K562 (cell line): ENCODE measurements around the gene SLC20A1. TPM values are rescaled to one million over a fixed set of nuclear protein-coding genes. Genes with fewer than 3 reads are reported as not detected.

Source experiments
- ATF1 ChIP-seq, 2 experiments: fragments of 450-650 bp in 1 of 2; IDR thresholded peaks; 2 replicates each; pipeline ENCODE4 v1.6.1; 2016; ENCODE audit warnings: missing compliant biosample characterization in 1 of 2, missing genetic modification characterization in 1 of 2
- BCOR ChIP-seq: fragments of 450-650 bp; IDR thresholded peaks from 2 replicates; pipeline ENCODE4 v1.6.1; 2016
- CBX3 ChIP-seq, 2 experiments: IDR thresholded peaks; 1 replicate in 1 of 2; 2 replicates in 1 of 2; pipeline ENCODE4 v1.6.1; 2012; ENCODE audit warnings: inconsistent platforms in 2 of 2, low read length in 2 of 2, borderline replicate concordance in 1 of 2, control low read depth in 1 of 2
- DMBX1 ChIP-seq: fragments of 250-450 bp; sonication (Bioruptor Pico); IDR thresholded peaks from 2 replicates; pipeline ENCODE4 v1.8.0; 2022; ENCODE audit warnings: inconsistent platforms, mild to moderate bottlenecking, moderate library complexity, borderline replicate concordance
- EGR1 ChIP-seq: fragments of 450-650 bp; conservative IDR thresholded peaks from 2 replicates; pipeline ENCODE4 v1.6.1; 2017; ENCODE audit warnings: mild to moderate bottlenecking
- IFI16 ChIP-seq: fragments of 250-450 bp; sonication (Bioruptor Pico); IDR thresholded peaks from 2 replicates; pipeline ENCODE4 v2.1.2; 2022; ENCODE audit warnings: mild to moderate bottlenecking, inconsistent platforms
- NFIX ChIP-seq: fragments of 250-450 bp; sonication (Bioruptor Pico); IDR thresholded peaks from 2 replicates; pipeline ENCODE4 v1.4.0; 2020; ENCODE audit warnings: low read depth, mild to moderate bottlenecking, moderate library complexity
- PCBP2 ChIP-seq: fragments of 200-400 bp; formaldehyde crosslinking; IDR thresholded peaks from 2 replicates; pipeline ENCODE4 v1.6.1; 2018; ENCODE audit warnings: low read length, low read depth, mild to moderate bottlenecking, moderate library complexity; ENCODE audit not compliant: poor library complexity, severe bottlenecking
- PHB ChIP-seq: fragments of 250-450 bp; sonication (Bioruptor Pico); IDR thresholded peaks from 2 replicates; pipeline ENCODE4 v1.5.0; 2021
- POLR2H ChIP-seq: IDR thresholded peaks from 2 replicates; pipeline ENCODE4 v1.6.1; 2016; ENCODE audit warnings: missing genetic modification characterization, low read depth, mild to moderate bottlenecking, control low read depth, missing compliant biosample characterization, moderate library complexity
- SETDB1 ChIP-seq: IDR thresholded peaks from one replicate; pipeline ENCODE4 v1.6.1; 2012; ENCODE audit warnings: low read length, control low read depth, inconsistent platforms
- SMARCA4 ChIP-seq: fragments of 450-650 bp; IDR thresholded peaks from 2 replicates; pipeline ENCODE4 v1.6.1; 2016
- TAF15 ChIP-seq: fragments of 200-400 bp; formaldehyde crosslinking; IDR thresholded peaks from 2 replicates; pipeline ENCODE4 v1.6.1; 2017; ENCODE audit warnings: mild to moderate bottlenecking, low read depth, low read length, moderate library complexity
- TGIF2 ChIP-seq: sonication (generic); formaldehyde crosslinking; IDR thresholded peaks from 2 replicates; pipeline ENCODE4 v1.8.1; 2022; ENCODE audit warnings: mild to moderate bottlenecking, missing genetic modification reagents, moderate library complexity
- XRCC5 ChIP-seq: fragments of 200-400 bp; formaldehyde crosslinking; IDR thresholded peaks from 2 replicates; pipeline ENCODE4 v1.6.1; 2017; ENCODE audit warnings: low read depth, mild to moderate bottlenecking, low read length
- ZBED1 ChIP-seq: IDR thresholded peaks from 2 replicates; pipeline ENCODE4 v1.6.1; 2014
- ZEB2 ChIP-seq: fragments of 450-650 bp; IDR thresholded peaks from 2 replicates; pipeline ENCODE4 v1.6.1; 2016
- ZNF165 ChIP-seq: fragments of 250-450 bp; sonication (Bioruptor Pico); IDR thresholded peaks from 2 replicates; pipeline ENCODE4 v1.4.0; 2020; ENCODE audit warnings: borderline replicate concordance
- ZNF224 ChIP-seq: sonication (generic); formaldehyde crosslinking; IDR thresholded peaks from 2 replicates; pipeline ENCODE4 v1.8.0; 2022; ENCODE audit warnings: mild to moderate bottlenecking, missing genetic modification reagents
- ZNF583 ChIP-seq: fragments of 250-450 bp; sonication (Bioruptor Pico); IDR thresholded peaks from 2 replicates; pipeline ENCODE4 v1.4.0; 2020
- polyA plus RNA-seq, 8 experiments: library from polyadenylated mRNA; depleted of rRNA in 4 of 8; stranded (reverse) in 5 of 8; unstranded in 3 of 8; fragments of >200 nt; fragmentation: Nextera tagmentation in 2 of 8; fragmentation: Illumina TruSeq in 1 of 8; extraction: Ambion mirVana in 2 of 8; extraction: Trizol in 1 of 8; gene quantifications; 2 replicates each; pipeline versions ENCODE4 v1.2.1 to v1.2.3, GENCODE V29; 2011 to 2014; ENCODE audit warnings: inconsistent platforms in 1 of 8, missing spikeins in 1 of 8
- total RNA-seq, 7 experiments: library from RNA; depleted of rRNA in 6 of 7; stranded (reverse); fragments of >200 nt in 6 of 7; fragmentation: Illumina TruSeq in 2 of 7; extraction: Trizol in 2 of 7; gene quantifications; 2 replicates each; pipeline versions ENCODE4 v1.2.1 to v1.2.3, GENCODE V29; 2011 to 2021; ENCODE audit warnings: low replicate concordance in 1 of 7
- TF ChIP-seq, protein P1 (sequence below), 2 experiments: fragments of 450-650 bp in 1 of 2; sonication (generic) in 1 of 2; formaldehyde crosslinking in 1 of 2; IDR thresholded peaks in 1 of 2; conservative IDR thresholded peaks in 1 of 2; 2 replicates each; pipeline versions ENCODE4 v1.6.1 to v1.8.1; 2016 to 2023; ENCODE audit warnings: mild to moderate bottlenecking in 2 of 2, moderate library complexity in 2 of 2, inconsistent platforms in 1 of 2, missing genetic modification reagents in 1 of 2
- TF ChIP-seq, protein P2 (sequence below): IDR thresholded peaks from 2 replicates; pipeline ENCODE4 v1.6.1; 2012; ENCODE audit warnings: low read depth, low read length, improper control_type of control experiment, borderline replicate concordance
- TF ChIP-seq, protein P3 (sequence below): conservative IDR thresholded peaks from 2 replicates; pipeline ENCODE4 v1.6.1; 2011; ENCODE audit warnings: low read depth, mild to moderate bottlenecking, low read length; ENCODE audit not compliant: control insufficient read depth
- TF ChIP-seq, protein P4 (sequence below): fragments of 250-450 bp; sonication (Bioruptor Pico); IDR thresholded peaks from 2 replicates; pipeline ENCODE4 v1.5.0; 2021; ENCODE audit warnings: mild to moderate bottlenecking, borderline replicate concordance

The SLC20A1 gene
- total and polyA plus RNA-seq, 9 of the 15 experiments (the other 6 are each of a cell fraction or from before 2014, with no cell fraction given): 53.8 to 150 (median 74.7) TPM

DNA sequence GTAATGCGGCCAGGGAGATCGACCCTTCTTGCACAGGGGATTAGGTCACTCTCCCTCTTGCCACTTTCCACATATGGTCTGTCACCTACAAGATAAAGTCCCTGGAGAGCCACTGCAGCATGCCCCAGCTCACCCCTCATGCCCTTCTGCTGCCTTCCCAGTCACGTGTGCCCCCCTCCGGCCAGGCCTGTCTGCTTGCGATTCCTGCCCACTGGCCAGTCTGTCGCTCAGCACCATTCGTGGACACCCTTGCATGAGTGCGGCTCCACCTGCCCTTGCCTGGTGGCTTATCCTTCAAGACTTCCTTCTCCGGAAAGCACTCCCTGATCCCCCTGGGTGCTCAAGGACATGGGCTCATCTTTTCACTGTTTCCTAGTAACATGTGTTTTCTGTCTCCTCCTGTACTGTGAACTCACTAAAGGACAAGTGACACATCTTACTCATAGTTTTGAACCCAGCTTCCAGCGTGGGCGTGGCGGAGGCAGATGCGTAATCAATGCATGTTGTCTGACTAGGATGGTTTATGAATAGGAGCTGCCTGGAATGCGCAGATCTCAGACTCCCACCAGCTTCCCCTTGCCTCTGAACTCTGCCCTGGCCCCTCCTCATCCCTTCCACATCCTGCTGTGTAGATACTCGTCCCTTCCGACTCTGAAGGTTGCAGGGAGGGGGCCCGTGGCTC is 67.3 kb downstream of the SLC20A1 start (continued):
- TF ChIP-seq, protein P1, sequence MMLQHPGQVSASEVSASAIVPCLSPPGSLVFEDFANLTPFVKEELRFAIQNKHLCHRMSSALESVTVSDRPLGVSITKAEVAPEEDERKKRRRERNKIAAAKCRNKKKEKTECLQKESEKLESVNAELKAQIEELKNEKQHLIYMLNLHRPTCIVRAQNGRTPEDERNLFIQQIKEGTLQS (IDR thresholded peaks at IDR 0.05): peak; percentile 63
- TF ChIP-seq, protein P1 (CRISPR knock-in tag; conservative IDR thresholded peaks at IDR 0.05): no peak
- TF ChIP-seq PHB (CRISPR knock-in tag) (no peak), XRCC5 (no peak), TAF15 (no peak), NFIX (CRISPR knock-in tag) (no peak), BCOR (no peak), ZNF583 (CRISPR knock-in tag) (no peak), SETDB1 (no peak), ZNF165 (CRISPR knock-in tag) (no peak), SMARCA4 (peak; percentile 51), ATF1 (CRISPR knock-in tag; IDR thresholded peaks at IDR 0.05) (no peak), ATF1 (tag; IDR thresholded peaks at IDR 0.05) (no peak), ZBED1 (no peak), EGR1 (peak; percentile 98), DMBX1 (no peak), POLR2H (tag) (no peak), ZEB2 (no peak), PCBP2 (no peak), CBX3 (IDR thresholded peaks at IDR 0.05; ENCODE audit: borderline replicate concordance in 1 of 2, low read length in 2 of 2) (peak in 1 of 2 experiments; percentile 20; a peak in 1 of 3 replicates), ZNF224 (no peak), IFI16 (CRISPR knock-in tag) (no peak), TGIF2 (CRISPR knock-in tag) (no peak)
- TF ChIP-seq, protein P2, sequence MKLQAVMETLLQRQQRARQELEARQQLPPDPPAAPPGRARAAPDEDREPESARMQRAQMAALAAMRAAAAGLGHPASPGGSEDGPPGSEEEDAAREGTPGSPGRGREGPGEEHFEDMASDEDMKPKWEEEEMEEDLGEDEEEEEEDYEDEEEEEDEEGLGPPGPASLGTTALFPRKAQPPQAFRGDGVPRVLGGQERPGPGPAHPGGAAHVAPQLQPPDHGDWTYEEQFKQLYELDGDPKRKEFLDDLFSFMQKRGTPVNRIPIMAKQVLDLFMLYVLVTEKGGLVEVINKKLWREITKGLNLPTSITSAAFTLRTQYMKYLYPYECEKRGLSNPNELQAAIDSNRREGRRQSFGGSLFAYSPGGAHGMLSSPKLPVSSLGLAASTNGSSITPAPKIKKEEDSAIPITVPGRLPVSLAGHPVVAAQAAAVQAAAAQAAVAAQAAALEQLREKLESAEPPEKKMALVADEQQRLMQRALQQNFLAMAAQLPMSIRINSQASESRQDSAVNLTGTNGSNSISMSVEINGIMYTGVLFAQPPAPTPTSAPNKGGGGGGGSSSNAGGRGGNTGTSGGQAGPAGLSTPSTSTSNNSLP: no peak
- TF ChIP-seq, protein P3, sequence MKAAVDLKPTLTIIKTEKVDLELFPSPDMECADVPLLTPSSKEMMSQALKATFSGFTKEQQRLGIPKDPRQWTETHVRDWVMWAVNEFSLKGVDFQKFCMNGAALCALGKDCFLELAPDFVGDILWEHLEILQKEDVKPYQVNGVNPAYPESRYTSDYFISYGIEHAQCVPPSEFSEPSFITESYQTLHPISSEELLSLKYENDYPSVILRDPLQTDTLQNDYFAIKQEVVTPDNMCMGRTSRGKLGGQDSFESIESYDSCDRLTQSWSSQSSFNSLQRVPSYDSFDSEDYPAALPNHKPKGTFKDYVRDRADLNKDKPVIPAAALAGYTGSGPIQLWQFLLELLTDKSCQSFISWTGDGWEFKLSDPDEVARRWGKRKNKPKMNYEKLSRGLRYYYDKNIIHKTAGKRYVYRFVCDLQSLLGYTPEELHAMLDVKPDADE: no peak
- TF ChIP-seq, protein P4, sequence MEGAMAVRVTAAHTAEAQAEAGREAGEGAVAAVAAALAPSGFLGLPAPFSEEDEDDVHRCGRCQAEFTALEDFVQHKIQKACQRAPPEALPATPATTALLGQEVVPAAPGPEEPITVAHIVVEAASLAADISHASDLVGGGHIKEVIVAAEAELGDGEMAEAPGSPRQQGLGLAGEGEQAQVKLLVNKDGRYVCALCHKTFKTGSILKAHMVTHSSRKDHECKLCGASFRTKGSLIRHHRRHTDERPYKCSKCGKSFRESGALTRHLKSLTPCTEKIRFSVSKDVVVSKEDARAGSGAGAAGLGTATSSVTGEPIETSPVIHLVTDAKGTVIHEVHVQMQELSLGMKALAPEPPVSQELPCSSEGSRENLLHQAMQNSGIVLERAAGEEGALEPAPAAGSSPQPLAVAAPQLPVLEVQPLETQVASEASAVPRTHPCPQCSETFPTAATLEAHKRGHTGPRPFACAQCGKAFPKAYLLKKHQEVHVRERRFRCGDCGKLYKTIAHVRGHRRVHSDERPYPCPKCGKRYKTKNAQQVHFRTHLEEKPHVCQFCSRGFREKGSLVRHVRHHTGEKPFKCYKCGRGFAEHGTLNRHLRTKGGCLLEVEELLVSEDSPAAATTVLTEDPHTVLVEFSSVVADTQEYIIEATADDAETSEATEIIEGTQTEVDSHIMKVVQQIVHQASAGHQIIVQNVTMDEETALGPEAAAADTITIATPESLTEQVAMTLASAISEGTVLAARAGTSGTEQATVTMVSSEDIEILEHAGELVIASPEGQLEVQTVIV: no peak
